H1 (cell line): ENCODE data around the gene TFRC. TPM values are rescaled to one million over a fixed set of nuclear protein-coding genes. Genes with fewer than 3 reads are reported as not detected.

Experiments used
- CTCF ChIA-PET: fragments of 300-600 bp; sonication (Branson Sonifier 250); formaldehyde crosslinking; loops from one replicate; lab custom pipeline; 2021; ENCODE audit not compliant: partially characterized antibody; lab: Charles Lee
- POLR2A ChIA-PET: fragments of 300-600 bp; sonication (Branson Sonifier 250); formaldehyde crosslinking; loops from one replicate; lab custom pipeline; 2021; ENCODE audit warnings: inconsistent platforms; ENCODE audit not compliant: partially characterized antibody; lab: Charles Lee
- DNase-seq, 2 experiments: peaks; one replicate each; pipeline versions ENCODE4 v3.0.0 to v3.0.0-alpha.2; 2010 to 2022; ENCODE audit warnings: low spot score in 2 of 2, low read depth in 1 of 2, mixed read lengths in 1 of 2
- FAIRE-seq: peaks from 2 replicates; lab custom pipeline; 2011; peaks lifted over from hg19 to GRCh38; lab: Jason Lieb, UNC
- H2AFZ ChIP-seq: 2 replicates; pipeline ENCODE4 v1.8.1; 2012; ENCODE audit warnings: low read length, inconsistent platforms
- H2AK5ac ChIP-seq: 2 replicates; pipeline ENCODE4 v1.6.1; 2013; ENCODE audit warnings: low read depth, low read length
- H2BK120ac ChIP-seq: replicated peaks from 2 replicates; pipeline ENCODE3; 2013; ENCODE audit warnings: low read depth, low read length, inconsistent platforms
- H2BK12ac ChIP-seq: 2 replicates; pipeline ENCODE4 v1.6.1; 2013; ENCODE audit warnings: low read depth, low read length
- H2BK15ac ChIP-seq: 2 replicates; pipeline ENCODE4 v1.6.1; 2013; ENCODE audit warnings: low read length
- H2BK20ac ChIP-seq: 2 replicates; pipeline ENCODE4 v1.6.1; 2013; ENCODE audit warnings: low read length
- H2BK5ac ChIP-seq: 2 replicates; pipeline ENCODE4 v1.6.1; 2013; ENCODE audit warnings: low read depth, low read length
- H3K14ac ChIP-seq: 2 replicates; pipeline ENCODE4 v1.6.1; 2013; ENCODE audit warnings: inconsistent platforms; ENCODE audit not compliant: insufficient read length
- H3K18ac ChIP-seq: 2 replicates; pipeline ENCODE4 v1.6.1; 2013; ENCODE audit warnings: low read length; ENCODE audit errors: extremely low read depth
- H3K23ac ChIP-seq: 2 replicates; pipeline ENCODE4 v1.6.1; 2013; ENCODE audit warnings: inconsistent platforms; ENCODE audit not compliant: insufficient read length
- H3K23me2 ChIP-seq: 2 replicates; pipeline ENCODE4 v1.6.1; 2013; ENCODE audit warnings: low read depth, low read length
- H3K27ac ChIP-seq: 2 replicates; pipeline ENCODE4 v1.6.1; 2011; ENCODE audit warnings: low read depth, low read length, inconsistent platforms
- H3K27me3 ChIP-seq, 4 experiments: replicated peaks in 1 of 4; 1 replicate in 1 of 4; 2 replicates in 3 of 4; pipeline versions ENCODE4 v1.6.1 to v1.8.1; 2011 to 2013; ENCODE audit warnings: low read length in 3 of 4, mild to moderate bottlenecking in 3 of 4, inconsistent platforms in 2 of 4, mixed read lengths in 2 of 4, moderate library complexity in 1 of 4; ENCODE audit not compliant: control insufficient read depth in 3 of 4, insufficient read depth in 3 of 4; ENCODE audit errors: extremely low read depth in 1 of 4
- H3K36me3 ChIP-seq, 4 experiments: 2 replicates each; pipeline versions ENCODE4 v1.6.1 to v1.8.1; 2011 to 2013; ENCODE audit warnings: mild to moderate bottlenecking in 4 of 4, low read length in 3 of 4, moderate library complexity in 2 of 4, control low read depth in 1 of 4, inconsistent platforms in 1 of 4; ENCODE audit not compliant: insufficient read depth in 4 of 4, control insufficient read depth in 2 of 4
- H3K4ac ChIP-seq: replicated peaks from 2 replicates; pipeline ENCODE3; 2013; ENCODE audit warnings: low read length, low read depth, mixed read lengths, inconsistent platforms; ENCODE audit not compliant: insufficient read length
- H3K4me1 ChIP-seq, 4 experiments: replicated peaks in 1 of 4; 1 replicate in 1 of 4; 2 replicates in 3 of 4; pipeline versions ENCODE4 v1.6.1 to v1.8.1; 2011 to 2013; ENCODE audit warnings: low read length in 3 of 4, inconsistent platforms in 2 of 4, mixed read lengths in 1 of 4; ENCODE audit not compliant: insufficient read depth in 4 of 4, control insufficient read depth in 3 of 4
- H3K4me2 ChIP-seq, 2 experiments: 2 replicates each; pipeline versions ENCODE4 v1.6.1 to v1.8.1; 2011 to 2013; ENCODE audit warnings: low read depth in 2 of 2, low read length in 2 of 2, control low read depth in 1 of 2, inconsistent platforms in 1 of 2, mild to moderate bottlenecking in 1 of 2; ENCODE audit not compliant: insufficient read depth in 1 of 2
- H3K4me3 ChIP-seq, 4 experiments: fragments of 200-600, 300-600 bp in 1 of 4; sonication (generic), shearing (Covaris generic), sonication (Bioruptor Twin) in 1 of 4; 2 replicates each; pipeline versions ENCODE4 v1.5.1 to v1.8.1; 2011 to 2016; ENCODE audit warnings: low read length in 4 of 4, low read depth in 3 of 4, control low read depth in 2 of 4, inconsistent platforms in 2 of 4, mild to moderate bottlenecking in 2 of 4, mixed read lengths in 1 of 4, moderate library complexity in 1 of 4; ENCODE audit not compliant: insufficient read depth in 2 of 4; ENCODE audit errors: extremely low read depth in 1 of 4
- H3K56ac ChIP-seq: replicated peaks from 2 replicates; pipeline ENCODE3; 2013; ENCODE audit warnings: low read depth, mild to moderate bottlenecking, mixed read lengths, low read length, inconsistent platforms; ENCODE audit not compliant: insufficient read length
- H3K79me1 ChIP-seq: 2 replicates; pipeline ENCODE4 v1.6.1; 2013; ENCODE audit warnings: low read depth, low read length, control low read depth
- H3K79me2 ChIP-seq, 2 experiments: 2 replicates each; pipeline versions ENCODE4 v1.6.1 to v1.8.1; 2012 to 2013; ENCODE audit warnings: low read length in 2 of 2, mild to moderate bottlenecking in 2 of 2, inconsistent platforms in 1 of 2; ENCODE audit not compliant: insufficient read depth in 2 of 2, control insufficient read depth in 1 of 2
- H3K9ac ChIP-seq, 4 experiments: replicated peaks in 1 of 4; 1 replicate in 1 of 4; 2 replicates in 3 of 4; pipeline versions ENCODE4 v1.6.1 to v1.8.1; 2011 to 2013; ENCODE audit warnings: low read depth in 3 of 4, low read length in 3 of 4, control low read depth in 2 of 4, mild to moderate bottlenecking in 2 of 4, moderate library complexity in 2 of 4, inconsistent platforms in 1 of 4; ENCODE audit errors: extremely low read depth in 1 of 4
- H3K9me3 ChIP-seq, 2 experiments: 2 replicates each; pipeline versions ENCODE4 v1.6.1 to v1.8.1; 2012 to 2013; ENCODE audit warnings: mild to moderate bottlenecking in 2 of 2, moderate library complexity in 2 of 2, control low read depth in 1 of 2, inconsistent platforms in 1 of 2, low read depth in 1 of 2, low read length in 1 of 2, mixed read lengths in 1 of 2; ENCODE audit not compliant: insufficient read depth in 2 of 2
- H4K20me1 ChIP-seq, 2 experiments: replicated peaks in 1 of 2; 2 replicates each; pipeline versions ENCODE3 to v1.8.1; 2011 to 2013; ENCODE audit warnings: inconsistent platforms in 2 of 2, low read length in 2 of 2, mild to moderate bottlenecking in 1 of 2; ENCODE audit not compliant: insufficient read depth in 2 of 2, control insufficient read depth in 1 of 2
- H4K5ac ChIP-seq: 2 replicates; pipeline ENCODE4 v1.6.1; 2013; ENCODE audit warnings: low read length, low read depth, mixed read lengths, inconsistent platforms; ENCODE audit not compliant: insufficient read length
- H4K8ac ChIP-seq: 2 replicates; pipeline ENCODE4 v1.8.0; 2013; ENCODE audit warnings: mild to moderate bottlenecking, moderate library complexity, low read length, inconsistent platforms; ENCODE audit not compliant: insufficient read depth; ENCODE audit errors: extremely low read depth
- H4K91ac ChIP-seq: replicated peaks from 2 replicates; pipeline ENCODE3; 2013; ENCODE audit warnings: low read length, mixed read lengths, inconsistent platforms; ENCODE audit not compliant: insufficient read length
- NANOG ChIP-seq: IDR thresholded peaks from 2 replicates; pipeline ENCODE4 v1.6.1; 2011; ENCODE audit warnings: low read length, low read depth, mild to moderate bottlenecking, inconsistent platforms; ENCODE audit not compliant: insufficient read depth, poor library complexity, severe bottlenecking
- SP2 ChIP-seq: IDR thresholded peaks from 2 replicates; pipeline ENCODE4 v1.6.1; 2012; ENCODE audit warnings: mild to moderate bottlenecking, low read length, inconsistent platforms
- USF2 ChIP-seq: IDR thresholded peaks from 2 replicates; pipeline ENCODE4 v1.6.1; 2011; ENCODE audit warnings: low read length, improper control_type of control experiment
- WGBS, 2 experiments: shearing (Covaris generic) in 1 of 2; methylation state at CpG; one replicate each; pipeline versions ENCODE4 v1.1.6 to v1.1.7; 2013 to 2015; ENCODE audit warnings: low lambda C conversion rate in 2 of 2, mixed read lengths in 2 of 2, inconsistent platforms in 1 of 2, low coverage in 1 of 2, missing lambda C conversion rate in 1 of 2; ENCODE audit not compliant: insufficient replicate concordance in 2 of 2, insufficient coverage in 1 of 2, insufficient read length in 1 of 2; ENCODE audit errors: extremely low coverage in 1 of 2, missing lambda C conversion rate in 1 of 2; 5-methylcytosine and 5-hydroxymethylcytosine counted together
- polyA plus RNA-seq, 7 experiments: library from polyadenylated mRNA; depleted of rRNA in 3 of 7; stranded (reverse) in 5 of 7; unstranded in 2 of 7; fragments of >200 nt in 5 of 7; fragments of 200-250 nt in 2 of 7; gene quantifications; 1 replicate in 5 of 7; 2 replicates in 1 of 7; 4 replicates in 1 of 7; pipeline versions ENCODE4 v1.2.1 to v1.2.3, GENCODE V29; 2011 to 2013; ENCODE audit warnings: missing spikeins in 2 of 7, mixed read lengths in 2 of 7
- total RNA-seq: library from RNA; stranded (reverse); fragmentation: NEBNext Ultra II Directional; extraction: Animal tissue kit (Norgen Biotek cat#: 25700); gene quantifications from 2 replicates; pipeline ENCODE4 v1.2.1, GENCODE V29; 2021

The TFRC gene
- total and polyA plus RNA-seq, 2 of the 8 experiments (the other 6 are each of a cell fraction or from before 2014, with no cell fraction given) = 67.3 to 161 TPM

- Histone ChIP-seq H2AK5ac (no peak overlapping the region), H3K9me3 (no peaks in the 10 kb centered on the region), H2BK5ac (no peak overlapping the region), H3K4me2 (no peak overlapping the region), H2BK15ac (no peak overlapping the region), H3K18ac (no peak overlapping the region), H4K8ac (no peak overlapping the region), H3K4me1 (no peaks in the 10 kb centered on the region), H3K56ac (no peak overlapping the region), H4K91ac (no peak overlapping the region), H3K23me2 (no peaks in the 10 kb centered on the region), H4K5ac (no peak overlapping the region), H4K20me1 (peaks cover 0 to 4% of the 10 kb centered on the region in 2 experiments), H3K79me2 (no peaks in the 10 kb centered on the region; a peak in 1 of 4 replicates), H2BK12ac (no peak overlapping the region), H3K27ac (no peak overlapping the region), H2BK20ac (no peak overlapping the region), H2AFZ (no peak overlapping the region), H3K14ac (no peak overlapping the region), H3K36me3 (peaks cover 32 to 76% (median 60%) of the 10 kb centered on the region in 4 experiments), H2BK120ac (no peak overlapping the region), H3K27me3 (no peaks in the 10 kb centered on the region), H3K23ac (no peak overlapping the region), H3K79me1 (no peaks in the 10 kb centered on the region), H3K9ac (no peak overlapping the region), H3K4ac (no peak overlapping the region), H3K4me3 (no peak overlapping the region)
- TF ChIP-seq USF2 (no peak), SP2 (no peak), NANOG (no peak)
- WGBS, 2 experiments = 91% methylated on average over 6 of the region's 6 CpGs; no CpG with 5 or more reads in 1 of the 2 experiments
- DNase-seq (no peak), FAIRE-seq (no peak)
- CTCF ChIA-PET = interaction anchor here (0.6 to 1.3 kb wide), 4 partner anchors 13 to 145 kb away, joined by 3 read pairs; no protein-coding TSS in a partner anchor
- POLR2A ChIA-PET = interaction anchor here (1.0 kb wide), 1 partner anchor 9 kb away, joined by 3 read pairs; no protein-coding TSS in a partner anchor
Observed at GRCh38 chr3:196051282-196052076, 30.4 kb downstream of the TFRC start.
